Measurements from ENCODE around the gene FCER1G. TPM values are rescaled to one million over a fixed set of nuclear protein-coding genes. Genes with fewer than 3 reads are reported as not detected.

FCER1G gene
- total and polyA plus RNA-seq, 4 donors = 14.5 to 18.7 (median 16.7) TPM

DNA sequence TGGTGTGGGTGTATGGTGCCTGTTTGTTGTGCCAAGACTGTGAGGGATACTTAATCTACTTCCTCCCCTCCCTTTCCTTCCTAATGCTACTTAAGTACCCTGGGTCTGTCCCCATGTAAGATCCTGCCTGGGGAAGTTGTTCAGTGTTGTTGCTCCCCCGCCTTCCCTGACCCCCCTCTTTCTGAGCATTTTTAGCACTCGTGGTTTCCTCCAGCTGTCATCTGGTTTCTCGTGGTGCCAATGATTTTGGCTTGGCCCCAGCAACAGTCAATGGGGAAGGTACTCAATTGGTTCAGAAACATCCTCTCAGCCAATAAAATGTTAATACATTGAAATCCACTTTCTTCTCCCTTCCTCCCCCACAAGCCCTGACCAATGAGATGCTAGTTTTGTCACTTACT, 29.8 kb upstream of the FCER1G start:
- Histone ChIP-seq H3K4me3 (ENCODE audit: low read depth, low read length) (no peak overlapping the region), H3K4me1 (ENCODE audit: control insufficient read depth, insufficient read depth, low read length) (no peaks in the 10 kb centered on the region), H3K27me3 (ENCODE audit: control insufficient read depth, insufficient read depth, low read length) (no peaks in the 10 kb centered on the region), H3K9me3 (ENCODE audit: control insufficient read depth, insufficient read depth, low read length) (no peaks in the 10 kb centered on the region), H3K27ac (ENCODE audit: low read depth, low read length) (peak overlapping the region; percentile 10), H3K36me3 (ENCODE audit: control insufficient read depth, insufficient read depth, low read length) (no peaks in the 10 kb centered on the region)
- peak in 2 of 6 donors; percentile 86 to 94 for DNase-seq (ENCODE audit: low read depth in 4 of 6, low spot score in 6 of 6)
- 40% methylated on average over 1 of the region's 3 CpGs for WGBS (ENCODE audit: insufficient coverage)

DNA sequence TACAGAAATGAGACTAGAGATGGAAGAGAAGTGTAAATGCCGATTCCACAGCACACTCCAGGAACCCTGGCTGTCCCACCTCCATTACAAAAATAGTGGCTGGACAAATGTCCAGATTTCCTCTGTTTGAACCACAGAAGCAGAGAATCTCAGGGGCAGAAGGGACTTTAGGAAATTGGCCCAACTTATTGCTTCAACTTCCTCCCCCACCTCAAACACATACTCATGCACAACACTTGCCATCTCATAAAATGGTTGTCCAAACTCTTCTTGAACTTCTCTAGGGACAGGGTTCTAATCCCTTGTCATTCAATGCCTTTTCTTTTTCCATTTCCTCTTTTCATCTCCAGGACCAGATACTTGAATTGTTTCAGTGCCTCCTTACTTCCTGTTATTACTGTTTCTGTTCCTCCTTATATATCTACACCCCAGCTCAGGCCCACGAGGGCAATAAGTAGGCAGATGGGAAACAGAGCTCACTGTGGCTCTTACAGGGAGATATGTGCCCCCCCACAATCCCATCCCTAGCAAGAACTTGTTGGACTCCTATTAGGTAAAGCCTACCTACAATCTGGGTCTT, 29.3 kb upstream of the FCER1G start:
- H3K27me3 ChIP-seq (ENCODE audit: control insufficient read depth, insufficient read depth, low read length) = no peaks in the 10 kb centered on the region
- peak overlapping the region; percentile 10 for H3K27ac ChIP-seq (ENCODE audit: low read depth, low read length)
- H3K4me1 ChIP-seq (ENCODE audit: control insufficient read depth, insufficient read depth, low read length) = peaks cover 4% of the 10 kb centered on the region
- H3K36me3 ChIP-seq (ENCODE audit: control insufficient read depth, insufficient read depth, low read length) = peaks cover under 1% of the 10 kb centered on the region
- no peak for DNase-seq (ENCODE audit: low read depth in 4 of 6, low spot score in 6 of 6)
- H3K9me3 ChIP-seq (ENCODE audit: control insufficient read depth, insufficient read depth, low read length) = no peaks in the 10 kb centered on the region
- no peak overlapping the region for H3K4me3 ChIP-seq (ENCODE audit: low read depth, low read length)
- 80% methylated on average over 1 of the region's 2 CpGs for WGBS (ENCODE audit: insufficient coverage)

DNA sequence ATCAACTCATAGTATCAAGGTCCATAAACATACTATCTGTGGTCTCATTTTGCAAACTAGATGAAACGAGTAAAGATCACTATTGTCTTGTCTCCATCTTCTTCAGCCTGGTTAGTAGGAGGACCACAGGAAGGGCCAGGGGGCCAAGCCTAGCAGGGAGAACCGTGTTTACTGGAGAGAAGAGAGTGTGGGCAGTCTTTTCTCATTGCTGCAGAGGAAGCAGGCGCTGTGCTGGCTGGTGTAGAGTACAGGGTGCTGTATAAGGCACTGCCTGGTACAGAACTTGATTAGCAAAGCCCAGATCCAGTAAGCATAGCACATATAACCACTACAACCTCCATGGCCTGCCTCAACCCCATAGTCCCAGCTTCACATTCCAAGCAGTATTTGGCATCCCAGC, 27.8 kb upstream of the FCER1G start:
- Histone ChIP-seq H3K27ac (ENCODE audit: low read depth, low read length) (no peak overlapping the region), H3K27me3 (ENCODE audit: control insufficient read depth, insufficient read depth, low read length) (no peaks in the 10 kb centered on the region), H3K4me3 (ENCODE audit: low read depth, low read length) (no peak overlapping the region), H3K9me3 (ENCODE audit: control insufficient read depth, insufficient read depth, low read length) (no peaks in the 10 kb centered on the region), H3K36me3 (ENCODE audit: control insufficient read depth, insufficient read depth, low read length) (peaks cover 5% of the 10 kb centered on the region), H3K4me1 (ENCODE audit: control insufficient read depth, insufficient read depth, low read length) (peaks cover 9% of the 10 kb centered on the region)
- no peak for DNase-seq (ENCODE audit: low read depth in 4 of 6, low spot score in 6 of 6)
- 88% methylated on average over 1 of the region's 3 CpGs for WGBS (ENCODE audit: insufficient coverage)

DNA sequence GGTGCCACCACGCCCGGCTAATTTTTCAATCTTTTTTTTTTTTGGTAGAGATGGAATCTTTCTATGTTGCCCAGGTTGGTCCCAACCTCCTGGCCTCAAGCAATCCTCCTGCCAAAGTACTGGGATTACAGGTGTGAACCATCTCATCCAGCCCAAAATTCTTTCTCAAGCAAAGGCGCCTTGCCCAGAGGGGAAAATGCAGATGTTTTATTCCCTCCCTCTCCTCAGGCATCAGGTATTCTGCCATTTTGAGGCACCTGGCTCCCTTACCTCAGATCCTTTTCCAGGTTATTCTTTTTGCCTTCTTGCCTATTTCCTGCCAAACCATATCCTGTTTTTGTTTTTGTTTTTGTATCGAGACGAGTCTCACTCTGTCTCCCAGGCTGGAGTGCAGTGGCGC, 26.7 kb upstream of the FCER1G start:
- peaks cover 5% of the 10 kb centered on the region for H3K36me3 ChIP-seq (ENCODE audit: control insufficient read depth, insufficient read depth, low read length)
- WGBS (ENCODE audit: insufficient coverage) = 86% methylated on average over 1 of the region's 6 CpGs
- H3K4me1 ChIP-seq (ENCODE audit: control insufficient read depth, insufficient read depth, low read length) = peaks cover 16% of the 10 kb centered on the region
- H3K4me3 ChIP-seq (ENCODE audit: low read depth, low read length) = no peak overlapping the region
- no peak overlapping the region for H3K27ac ChIP-seq (ENCODE audit: low read depth, low read length)
- H3K9me3 ChIP-seq (ENCODE audit: control insufficient read depth, insufficient read depth, low read length) = no peaks in the 10 kb centered on the region
- DNase-seq (ENCODE audit: low read depth in 4 of 6, low spot score in 6 of 6) = no peak
- no peaks in the 10 kb centered on the region for H3K27me3 ChIP-seq (ENCODE audit: control insufficient read depth, insufficient read depth, low read length)

DNA sequence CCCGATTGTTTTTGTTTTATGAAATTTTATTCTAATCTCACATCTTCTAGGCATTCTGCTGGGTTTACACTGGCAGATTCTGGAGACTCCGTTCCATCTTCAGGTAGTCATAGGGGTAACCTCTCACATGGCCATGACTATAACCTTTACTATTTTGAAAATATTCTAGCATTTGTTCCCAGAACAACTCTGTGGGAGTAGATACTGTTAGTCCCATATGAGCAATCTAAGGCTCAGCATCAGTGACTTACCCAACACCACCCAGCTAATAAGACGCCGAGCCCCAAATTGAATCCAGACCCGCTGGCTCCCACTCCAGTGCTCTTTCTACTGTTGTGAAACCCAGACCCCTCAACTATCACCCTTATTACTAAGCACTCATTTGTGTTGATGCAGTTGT, 26.1 kb upstream of the FCER1G start:
- Histone ChIP-seq H3K27ac (ENCODE audit: low read depth, low read length) (no peak overlapping the region), H3K36me3 (ENCODE audit: control insufficient read depth, insufficient read depth, low read length) (peaks cover 8% of the 10 kb centered on the region), H3K9me3 (ENCODE audit: control insufficient read depth, insufficient read depth, low read length) (no peaks in the 10 kb centered on the region), H3K4me3 (ENCODE audit: low read depth, low read length) (no peak overlapping the region), H3K27me3 (ENCODE audit: control insufficient read depth, insufficient read depth, low read length) (no peaks in the 10 kb centered on the region), H3K4me1 (ENCODE audit: control insufficient read depth, insufficient read depth, low read length) (peaks cover 23% of the 10 kb centered on the region)
- DNase-seq (ENCODE audit: low read depth in 4 of 6, low spot score in 6 of 6) = no peak
- WGBS (ENCODE audit: insufficient coverage) = no CpG with 5 or more reads among the region's 5 CpGs

DNA sequence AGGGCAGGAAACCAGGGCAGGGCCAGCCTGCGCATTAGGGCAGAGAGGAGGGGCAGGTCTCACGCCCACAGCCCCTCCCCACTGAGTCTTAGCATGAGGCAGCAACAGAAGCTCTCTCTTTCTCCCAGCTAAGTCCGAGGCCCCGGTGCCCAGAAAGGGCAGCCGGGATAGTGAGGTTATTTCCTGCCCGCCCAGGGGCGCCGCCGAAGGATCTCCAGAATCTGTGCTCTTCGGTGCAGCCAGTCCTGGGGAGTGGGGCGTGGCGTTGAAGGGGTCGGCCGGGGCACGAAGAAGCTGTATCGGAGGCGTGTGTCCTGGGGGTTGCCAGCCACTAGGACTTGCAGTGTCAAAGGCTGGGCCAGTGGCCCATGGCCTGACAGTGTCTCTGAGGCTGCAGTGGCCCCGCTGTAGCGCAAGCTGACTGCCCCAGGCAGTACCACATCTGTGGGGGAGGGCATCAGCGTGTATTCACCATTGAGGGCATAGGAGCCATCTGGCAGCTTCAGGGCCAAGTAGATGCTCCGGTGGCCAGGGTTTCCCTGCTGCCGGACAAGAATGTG, 24.1 kb upstream of the FCER1G start:
- peaks cover 26% of the 10 kb centered on the region for H3K4me1 ChIP-seq (ENCODE audit: control insufficient read depth, insufficient read depth, low read length)
- no peaks in the 10 kb centered on the region for H3K27me3 ChIP-seq (ENCODE audit: control insufficient read depth, insufficient read depth, low read length)
- H3K36me3 ChIP-seq (ENCODE audit: control insufficient read depth, insufficient read depth, low read length) = peaks cover 8% of the 10 kb centered on the region
- no peaks in the 10 kb centered on the region for H3K9me3 ChIP-seq (ENCODE audit: control insufficient read depth, insufficient read depth, low read length)
- no peak overlapping the region for H3K4me3 ChIP-seq (ENCODE audit: low read depth, low read length)
- 44% methylated on average over 20 of the region's 22 CpGs for WGBS (ENCODE audit: insufficient coverage)
- DNase-seq (ENCODE audit: low read depth in 4 of 6, low spot score in 6 of 6) = no peak
- H3K27ac ChIP-seq (ENCODE audit: low read depth, low read length) = no peak overlapping the region

DNA sequence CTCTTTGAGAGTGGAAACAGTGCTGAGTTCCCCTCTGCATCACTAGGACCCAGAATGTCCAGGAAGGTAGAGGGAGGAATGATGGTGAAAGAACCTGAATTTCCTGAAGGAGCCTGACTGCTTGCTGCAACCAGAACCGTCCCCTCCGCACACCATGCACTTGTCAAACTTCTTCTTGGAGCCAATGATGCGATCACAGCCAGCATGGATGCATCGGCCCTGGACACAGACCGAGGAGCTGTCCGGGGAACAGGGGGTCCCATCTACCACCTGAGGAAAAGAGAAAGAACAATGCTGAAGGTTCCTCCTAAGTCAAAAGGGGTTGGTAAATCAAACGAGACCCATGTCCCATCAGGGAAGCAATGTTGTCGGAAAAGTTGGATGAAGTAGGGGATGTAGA, 23.1 kb upstream of the FCER1G start:
- Histone ChIP-seq H3K36me3 (ENCODE audit: control insufficient read depth, insufficient read depth, low read length) (peaks cover 8% of the 10 kb centered on the region), H3K27ac (ENCODE audit: low read depth, low read length) (no peak overlapping the region), H3K9me3 (ENCODE audit: control insufficient read depth, insufficient read depth, low read length) (no peaks in the 10 kb centered on the region), H3K27me3 (ENCODE audit: control insufficient read depth, insufficient read depth, low read length) (no peaks in the 10 kb centered on the region), H3K4me3 (ENCODE audit: low read depth, low read length) (no peak overlapping the region), H3K4me1 (ENCODE audit: control insufficient read depth, insufficient read depth, low read length) (peaks cover 36% of the 10 kb centered on the region)
- no peak for DNase-seq (ENCODE audit: low read depth in 4 of 6, low spot score in 6 of 6)
- WGBS (ENCODE audit: insufficient coverage) = 83% methylated on average over 6 of the region's 8 CpGs

DNA sequence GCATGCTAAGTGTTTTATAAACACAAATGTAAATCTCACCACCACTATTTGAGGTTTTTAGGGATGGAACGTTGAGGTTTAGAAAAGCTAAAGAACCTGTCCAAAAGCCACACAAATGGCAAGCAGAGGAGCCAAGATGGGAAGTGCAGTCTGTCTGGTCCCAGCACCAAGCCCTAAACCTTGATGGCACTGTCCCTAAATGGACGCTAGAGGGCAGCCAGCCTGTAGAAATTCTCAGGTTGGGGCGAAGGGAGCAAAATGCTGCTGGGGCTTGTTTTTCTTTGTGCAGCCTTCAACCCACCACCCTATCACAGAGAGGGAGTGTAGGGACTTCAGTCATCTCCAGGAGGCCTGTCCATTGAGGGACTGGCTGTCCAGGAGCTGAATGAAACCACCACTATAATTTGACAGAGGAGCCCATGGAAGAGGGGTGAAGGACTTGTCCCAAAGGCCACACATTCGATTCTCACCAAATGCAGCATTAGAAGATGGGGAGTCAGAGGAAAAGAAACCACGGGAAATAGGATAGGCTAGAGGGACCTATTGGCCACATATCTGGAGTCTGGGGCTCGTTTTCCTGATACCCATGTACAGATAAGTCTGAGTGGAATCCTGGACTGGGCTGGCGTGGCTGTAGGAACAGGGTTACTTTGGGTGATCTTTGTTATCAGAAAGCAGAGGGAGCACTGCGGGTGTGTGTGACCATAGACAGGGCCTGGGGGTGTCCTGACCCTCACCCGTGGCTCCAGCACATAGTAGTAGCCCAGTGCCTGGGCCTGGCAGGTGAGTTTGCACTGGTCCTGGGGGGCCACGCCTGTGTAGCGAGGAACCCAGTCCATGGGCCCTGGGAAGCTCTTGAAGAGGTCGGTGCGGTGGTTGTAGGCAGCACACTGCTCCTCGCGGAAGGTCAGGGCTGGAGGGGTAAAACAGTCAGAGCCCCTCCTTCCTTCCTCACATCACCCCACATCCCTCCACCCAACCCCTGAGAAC, 22.3 kb upstream of the FCER1G start:
- 75% methylated on average over 13 of the region's 15 CpGs for WGBS (ENCODE audit: insufficient coverage)
- no peak overlapping the region for H3K4me3 ChIP-seq (ENCODE audit: low read depth, low read length)
- H3K27me3 ChIP-seq (ENCODE audit: control insufficient read depth, insufficient read depth, low read length) = no peaks in the 10 kb centered on the region
- peaks cover 44% of the 10 kb centered on the region for H3K4me1 ChIP-seq (ENCODE audit: control insufficient read depth, insufficient read depth, low read length)
- H3K9me3 ChIP-seq (ENCODE audit: control insufficient read depth, insufficient read depth, low read length) = no peaks in the 10 kb centered on the region
- H3K27ac ChIP-seq (ENCODE audit: low read depth, low read length) = peak overlapping the region; percentile 52
- peaks cover 8% of the 10 kb centered on the region for H3K36me3 ChIP-seq (ENCODE audit: control insufficient read depth, insufficient read depth, low read length)
- DNase-seq (ENCODE audit: low read depth in 4 of 6, low spot score in 6 of 6) = peak in 4 of 6 donors; percentile 53 to 96 (median 78)

DNA sequence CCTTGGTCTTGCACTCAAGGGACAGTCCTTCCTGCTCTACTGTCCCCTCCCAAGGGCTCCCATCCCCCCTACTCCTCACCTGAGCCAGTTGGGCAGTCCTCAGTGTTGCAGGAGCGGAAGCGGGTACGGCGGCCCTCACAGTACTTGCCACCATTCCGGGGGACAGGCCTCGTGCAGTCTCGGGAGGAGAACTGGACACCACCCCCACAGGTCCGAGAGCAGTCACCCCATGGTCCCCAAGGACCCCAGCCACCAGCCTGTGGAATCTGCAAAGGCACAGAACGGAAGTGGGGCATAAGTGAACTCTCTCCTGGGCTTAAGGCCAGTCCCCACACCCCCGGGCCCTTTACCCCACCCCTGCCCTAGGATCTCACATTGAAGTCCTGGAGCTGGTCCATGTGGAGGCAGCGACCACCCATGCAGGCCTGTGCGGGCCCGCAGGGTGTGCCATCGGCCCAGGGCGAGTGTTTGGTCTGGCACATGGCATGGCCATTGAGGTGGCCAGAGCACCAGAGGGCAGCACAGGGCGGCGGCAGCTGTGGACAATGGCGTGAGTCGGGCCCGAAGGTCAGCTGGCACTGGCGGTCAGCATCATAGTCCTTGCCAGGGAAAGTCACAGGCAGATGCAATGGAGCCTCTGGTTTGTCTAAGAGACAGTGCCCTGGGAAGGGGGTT, 21.4 kb upstream of the FCER1G start:
- 83% methylated on average over 21 of the region's 21 CpGs for WGBS (ENCODE audit: insufficient coverage)
- H3K36me3 ChIP-seq (ENCODE audit: control insufficient read depth, insufficient read depth, low read length) = peaks cover 10% of the 10 kb centered on the region
- no peak overlapping the region for H3K4me3 ChIP-seq (ENCODE audit: low read depth, low read length)
- DNase-seq (ENCODE audit: low read depth in 4 of 6, low spot score in 6 of 6) = peak in 1 of 6 donors; percentile 16
- H3K9me3 ChIP-seq (ENCODE audit: control insufficient read depth, insufficient read depth, low read length) = no peaks in the 10 kb centered on the region
- peaks cover 53% of the 10 kb centered on the region for H3K4me1 ChIP-seq (ENCODE audit: control insufficient read depth, insufficient read depth, low read length)
- H3K27ac ChIP-seq (ENCODE audit: low read depth, low read length) = no peak overlapping the region
- H3K27me3 ChIP-seq (ENCODE audit: control insufficient read depth, insufficient read depth, low read length) = no peaks in the 10 kb centered on the region

Measured in spinal cord (tissue), 10 donors.